Measurements from ENCODE around the gene HLCS. TPM values are rescaled to one million over a fixed set of nuclear protein-coding genes. Genes with fewer than 3 reads are reported as not detected.

Gene HLCS
- total RNA-seq, 1 donor from 2014 or later: 15.9 TPM

DNA sequence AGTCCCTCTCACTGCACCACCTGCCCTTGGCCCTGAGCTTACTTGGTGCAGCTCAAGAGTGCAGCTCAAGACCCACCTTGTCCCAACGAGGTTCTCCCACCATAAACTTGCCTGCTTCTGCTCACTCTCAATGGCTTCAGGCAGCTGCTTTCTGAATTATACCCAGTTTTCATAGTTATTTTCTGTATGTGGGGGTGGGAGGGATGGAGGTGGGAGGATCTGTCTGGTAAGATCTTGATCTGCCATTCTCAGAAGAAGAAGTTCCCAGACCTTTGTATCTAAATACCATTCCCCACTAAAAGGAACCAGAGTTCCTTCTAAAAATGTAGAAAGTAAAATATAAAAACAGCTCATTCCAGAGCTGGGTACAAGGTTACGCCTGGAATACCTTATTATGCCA lies 156.0 kb downstream of the HLCS start:
- no peak overlapping the region for H3K27ac Mint-ChIP-seq (ENCODE audit: unreplicated experiment)
- no peaks in the 10 kb centered on the region for H3K36me3 Mint-ChIP-seq (ENCODE audit: unreplicated experiment)
- H3K4me3 Mint-ChIP-seq (ENCODE audit: unreplicated experiment): no peak overlapping the region
- H3K4me1 Mint-ChIP-seq (ENCODE audit: low read depth, unreplicated experiment): no peaks in the 10 kb centered on the region
- H3K9me3 Mint-ChIP-seq (ENCODE audit: unreplicated experiment): peaks cover 2% of the 10 kb centered on the region
- TF ChIP-seq CTCF (IDR thresholded peaks at IDR 0.05; ENCODE audit: partially characterized antibody, unreplicated experiment): no peak
- no peak for DNase-seq
- peaks cover 4% of the 10 kb centered on the region for H3K27me3 Mint-ChIP-seq (ENCODE audit: unreplicated experiment)

- H3K9me3 Mint-ChIP-seq (ENCODE audit: unreplicated experiment): peaks cover 2% of the 10 kb centered on the region
- H3K4me1 Mint-ChIP-seq (ENCODE audit: low read depth, unreplicated experiment): no peaks in the 10 kb centered on the region
- H3K36me3 Mint-ChIP-seq (ENCODE audit: unreplicated experiment): no peaks in the 10 kb centered on the region
- DNase-seq: no peak
- no peak overlapping the region for H3K27ac Mint-ChIP-seq (ENCODE audit: unreplicated experiment)
- H3K27me3 Mint-ChIP-seq (ENCODE audit: unreplicated experiment): peaks cover 2% of the 10 kb centered on the region
- H3K4me3 Mint-ChIP-seq (ENCODE audit: unreplicated experiment): no peak overlapping the region
- no peak for TF ChIP-seq CTCF (IDR thresholded peaks at IDR 0.05; ENCODE audit: partially characterized antibody, unreplicated experiment)
These were observed 159.0 kb downstream of the HLCS start for GRCh38 chr21:36807422-36807928.

- Mint-ChIP-seq H3K27me3 (ENCODE audit: unreplicated experiment) (peaks cover 2% of the 10 kb centered on the region), H3K27ac (ENCODE audit: unreplicated experiment) (no peak overlapping the region), H3K4me1 (ENCODE audit: low read depth, unreplicated experiment) (no peaks in the 10 kb centered on the region), H3K36me3 (ENCODE audit: unreplicated experiment) (no peaks in the 10 kb centered on the region), H3K4me3 (ENCODE audit: unreplicated experiment) (no peak overlapping the region), H3K9me3 (ENCODE audit: unreplicated experiment) (peaks cover 2% of the 10 kb centered on the region)
- no peak for TF ChIP-seq CTCF (IDR thresholded peaks at IDR 0.05; ENCODE audit: partially characterized antibody, unreplicated experiment)
- no peak for DNase-seq
These were observed 160.4 kb downstream of the HLCS start for GRCh38 chr21:36806103-36806502.

DNA sequence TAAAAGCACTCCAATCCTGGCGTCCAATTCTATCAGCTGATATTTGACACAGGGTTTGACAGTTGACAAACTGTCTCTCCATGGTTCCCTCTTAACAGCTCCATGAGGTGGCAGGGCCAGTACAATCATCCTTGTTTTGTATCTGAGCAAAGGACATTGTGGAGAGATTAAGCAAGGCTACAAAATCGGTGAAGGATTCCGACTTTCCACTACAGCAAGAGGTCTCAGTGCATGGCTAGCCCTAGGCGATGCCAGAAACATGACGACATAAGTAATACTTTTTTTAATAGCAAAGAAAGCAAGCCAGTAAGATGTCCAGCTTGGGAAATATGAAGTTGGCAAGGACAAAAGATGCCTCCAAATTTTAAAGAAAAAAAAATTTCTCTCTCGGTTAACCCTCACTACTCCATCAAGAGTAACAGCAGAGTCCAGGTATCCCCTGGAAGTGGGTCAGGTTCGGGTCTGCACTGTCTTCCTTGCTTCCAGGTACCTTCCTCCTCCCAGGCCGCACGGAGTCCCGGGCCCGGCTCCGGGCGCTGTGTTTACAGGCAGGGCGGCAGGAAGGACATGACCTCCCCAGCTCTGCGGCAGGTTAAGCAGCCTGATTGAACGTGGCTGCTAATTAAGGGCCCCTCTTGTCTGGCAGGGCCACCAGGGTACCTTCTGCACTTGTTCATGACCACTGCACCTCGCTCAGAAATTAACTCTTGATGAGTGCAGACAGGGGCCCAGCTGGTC lies 161.4 kb downstream of the HLCS start:
- H3K4me3 Mint-ChIP-seq (ENCODE audit: unreplicated experiment): no peak overlapping the region
- TF ChIP-seq CTCF (IDR thresholded peaks at IDR 0.05; ENCODE audit: partially characterized antibody, unreplicated experiment): no peak
- H3K4me1 Mint-ChIP-seq (ENCODE audit: low read depth, unreplicated experiment): no peaks in the 10 kb centered on the region
- DNase-seq: no peak
- peaks cover 2% of the 10 kb centered on the region for H3K9me3 Mint-ChIP-seq (ENCODE audit: unreplicated experiment)
- H3K27ac Mint-ChIP-seq (ENCODE audit: unreplicated experiment): no peak overlapping the region
- H3K36me3 Mint-ChIP-seq (ENCODE audit: unreplicated experiment): no peaks in the 10 kb centered on the region
- peaks cover 2% of the 10 kb centered on the region for H3K27me3 Mint-ChIP-seq (ENCODE audit: unreplicated experiment)

DNA sequence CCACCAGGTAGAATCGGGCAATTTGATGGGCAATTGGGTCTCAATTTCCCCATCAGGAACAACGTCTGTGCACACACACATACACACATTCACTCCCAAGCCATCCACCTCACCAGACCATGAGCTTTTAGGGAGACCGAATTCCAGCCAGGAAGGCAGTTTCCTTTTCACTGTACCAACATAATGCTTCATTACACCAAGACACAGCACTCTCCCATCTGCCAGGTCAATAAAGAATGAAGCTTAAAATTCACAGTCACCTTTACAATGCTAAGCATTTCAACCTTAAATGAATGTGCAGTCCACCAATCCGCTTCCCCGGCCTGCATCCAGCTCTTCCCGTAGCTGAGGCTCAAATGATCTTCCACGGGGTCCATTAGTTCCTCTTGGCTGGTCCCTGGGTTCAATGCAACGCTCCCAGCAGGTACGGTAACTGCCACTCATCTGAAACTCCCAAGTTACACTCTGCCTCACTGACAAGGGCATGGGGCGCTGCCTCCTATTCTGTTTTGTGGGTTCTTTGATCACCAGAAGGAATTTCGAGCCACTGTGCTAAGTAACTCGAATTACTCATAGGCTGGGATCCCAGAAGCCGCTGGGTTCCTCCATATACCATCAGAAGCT lies 162.5 kb downstream of the HLCS start:
- Mint-ChIP-seq H3K4me3 (ENCODE audit: unreplicated experiment) (no peak overlapping the region), H3K36me3 (ENCODE audit: unreplicated experiment) (peaks cover 7% of the 10 kb centered on the region), H3K27ac (ENCODE audit: unreplicated experiment) (no peak overlapping the region), H3K27me3 (ENCODE audit: unreplicated experiment) (no peaks in the 10 kb centered on the region), H3K4me1 (ENCODE audit: low read depth, unreplicated experiment) (no peaks in the 10 kb centered on the region), H3K9me3 (ENCODE audit: unreplicated experiment) (no peaks in the 10 kb centered on the region)
- TF ChIP-seq CTCF (IDR thresholded peaks at IDR 0.05; ENCODE audit: partially characterized antibody, unreplicated experiment): no peak
- DNase-seq: no peak
